Bladder microvascular endothelial cell (primary cell): ENCODE results near the gene ANO8. TPM values are rescaled to one million over a fixed set of nuclear protein-coding genes. Genes with fewer than 3 reads are reported as not detected.

Source experiments
- total RNA-seq: library from RNA; depleted of rRNA; stranded (reverse); fragments of >200 nt; gene quantifications from 2 replicates; pipeline ENCODE4 v1.2.3, GENCODE V29; 2014

ANO8 gene
- 2.4 and 6.1 TPM in 2 replicates for total RNA-seq

GRCh38 chr19:17334414-17335409 is at the start of gene ANO8:
ANO8 (minus strand) TSS chr19:17334855; CDS start chr19:17334670, 185 bp downstream.

GRCh38 chr19:17376935-17377600 is 42.4 kb upstream of the ANO8 start, which contains the start of gene PLVAP:
PLVAP (minus strand) TSS chr19:17377342; CDS start chr19:17377288, 54 bp downstream.

GRCh38 chr19:17336872-17337674 is 2.4 kb upstream of the ANO8 start, which contains the start of gene GTPBP3:
GTPBP3 (plus strand) TSS chr19:17337553; CDS start chr19:17337612, 59 bp downstream.

GRCh38 chr19:17309198-17309964 is 25.3 kb downstream of the ANO8 start, which contains the start of gene DDA1:
DDA1 (plus strand) TSS chr19:17309563; CDS start chr19:17309655, 92 bp downstream.

GRCh38 chr19:17305517-17306284 is 29.0 kb downstream of the ANO8 start, which contains the start of gene MRPL34:
MRPL34 (plus strand) TSS chr19:17305872; CDS start chr19:17305893, 21 bp downstream.

GRCh38 chr19:17303167-17303939 is 31.3 kb downstream of the ANO8 start, which contains the start of gene ABHD8:
ABHD8 (minus strand) TSS chr19:17303425; CDS start chr19:17301616, 1,809 bp downstream.

GRCh38 chr19:17281391-17282304 is 53.0 kb downstream of the ANO8 start, which contains the start of gene ANKLE1:
ANKLE1 (plus strand) TSS chr19:17281901; CDS start chr19:17281921, 20 bp downstream.

Other genes with a start within 250 kb of the ANO8 start
- gene USE1, start 119.5 kb downstream of the ANO8 start, total RNA-seq: 12.8 and 22.0 TPM in 2 replicates
- 1.5 and 2.1 TPM in 2 replicates for gene OCEL1, start 108.6 kb downstream of the ANO8 start, total RNA-seq
- gene NR2F6, start 88.9 kb downstream of the ANO8 start, total RNA-seq: 29.3 and 39.3 TPM in 2 replicates
- gene USHBP1, start 70.1 kb downstream of the ANO8 start, total RNA-seq: 27.4 and 34.0 TPM in 2 replicates
- 91.3 and 113 TPM in 2 replicates for gene BABAM1, start 67.4 kb downstream of the ANO8 start, total RNA-seq
- gene ANKLE1, start 53.0 kb downstream of the ANO8 start, total RNA-seq: 0.49 and 0.76 TPM in 2 replicates
- gene ABHD8, start 31.4 kb downstream of the ANO8 start, total RNA-seq: 5.2 and 7.2 TPM in 2 replicates
- gene MRPL34, start 29.0 kb downstream of the ANO8 start, total RNA-seq: 16.3 and 24.4 TPM in 2 replicates
- gene DDA1, start 25.3 kb downstream of the ANO8 start, total RNA-seq: 14.4 and 38.8 TPM in 2 replicates
- gene GTPBP3, start 2.7 kb upstream of the ANO8 start, total RNA-seq: 10.4 and 32.6 TPM in 2 replicates
- 11.8 and 12.5 TPM in 2 replicates for gene PLVAP, start 42.5 kb upstream of the ANO8 start, total RNA-seq
- not detected in 2 replicates for gene CCDC194, start 59.3 kb upstream of the ANO8 start, total RNA-seq
- gene BST2, start 70.8 kb upstream of the ANO8 start, total RNA-seq: 36.9 and 54.1 TPM in 2 replicates
- 20.9 and 36.8 TPM in 2 replicates for gene MVB12A, start 85.2 kb upstream of the ANO8 start, total RNA-seq
- gene TMEM221, start 113.8 kb upstream of the ANO8 start, total RNA-seq: not detected in 2 replicates
- not detected in 2 replicates for gene NXNL1, start 126.1 kb upstream of the ANO8 start, total RNA-seq
- 10.0 and 30.6 TPM in 2 replicates for gene SLC27A1, start 135.7 kb upstream of the ANO8 start, total RNA-seq
- gene PGLS, start 176.8 kb upstream of the ANO8 start, total RNA-seq: 49.5 and 52.9 TPM in 2 replicates
- gene COLGALT1, start 220.8 kb upstream of the ANO8 start, total RNA-seq: 107 and 188 TPM in 2 replicates